Measurements from ENCODE around the gene OGFOD2.

OGFOD2 gene

GRCh38 chr12:122997343-122998250 lies 22.6 kb downstream of the OGFOD2 start:
- no peak overlapping the region for H3K4me3 ChIP-seq (replicated peaks; ENCODE audit: low read depth, low read length)
- TF ChIP-seq CTCF (IDR thresholded peaks at IDR 0.05; ENCODE audit: insufficient read depth, low read length, poor library complexity, severe bottlenecking) = no peak
- no peaks in the 10 kb centered on the region for H3K36me3 ChIP-seq (ENCODE audit: control insufficient read depth, insufficient read depth, low read length)

GRCh38 chr12:122998316-122998715 lies 23.3 kb downstream of the OGFOD2 start:
- Histone ChIP-seq H3K36me3 (ENCODE audit: control insufficient read depth, insufficient read depth, low read length) (no peaks in the 10 kb centered on the region), H3K27me3 (replicated peaks; ENCODE audit: control insufficient read depth, insufficient read depth, low read length) (no peaks in the 10 kb centered on the region; the same call in 1 of the 2 replicates), H3K4me3 (replicated peaks; ENCODE audit: low read depth, low read length) (no peak overlapping the region)
- no peak for DNase-seq (ENCODE audit: extremely low read depth, insufficient read length)
- TF ChIP-seq CTCF (IDR thresholded peaks at IDR 0.05; ENCODE audit: insufficient read depth, low read length, poor library complexity, severe bottlenecking) = no peak

More at GRCh38 chr12:122997343-122998250, 22.6 kb downstream of the OGFOD2 start:
- DNase-seq (ENCODE audit: extremely low read depth, insufficient read length) = no peak
- H3K27me3 ChIP-seq (replicated peaks; ENCODE audit: control insufficient read depth, insufficient read depth, low read length) = no peaks in the 10 kb centered on the region; the same call in 1 of the 2 replicates

GRCh38 chr12:122999196-122999946 lies 24.3 kb downstream of the OGFOD2 start:
- no peak for TF ChIP-seq CTCF (IDR thresholded peaks at IDR 0.05; ENCODE audit: insufficient read depth, low read length, poor library complexity, severe bottlenecking)
- no peaks in the 10 kb centered on the region; the same call in 1 of the 2 replicates for H3K27me3 ChIP-seq (replicated peaks; ENCODE audit: control insufficient read depth, insufficient read depth, low read length)
- no peak overlapping the region for H3K4me3 ChIP-seq (replicated peaks; ENCODE audit: low read depth, low read length)
- no peak for DNase-seq (ENCODE audit: extremely low read depth, insufficient read length)
- no peaks in the 10 kb centered on the region for H3K36me3 ChIP-seq (ENCODE audit: control insufficient read depth, insufficient read depth, low read length)

GRCh38 chr12:122999986-123000420 lies 25.0 kb downstream of the OGFOD2 start:
- TF ChIP-seq CTCF (IDR thresholded peaks at IDR 0.05; ENCODE audit: insufficient read depth, low read length, poor library complexity, severe bottlenecking) = no peak
- no peaks in the 10 kb centered on the region; the same call in 1 of the 2 replicates for H3K27me3 ChIP-seq (replicated peaks; ENCODE audit: control insufficient read depth, insufficient read depth, low read length)
- H3K4me3 ChIP-seq (replicated peaks; ENCODE audit: low read depth, low read length) = no peak overlapping the region
- no peak for DNase-seq (ENCODE audit: extremely low read depth, insufficient read length)
- H3K36me3 ChIP-seq (ENCODE audit: control insufficient read depth, insufficient read depth, low read length) = no peaks in the 10 kb centered on the region

GRCh38 chr12:123000578-123000977 lies 25.5 kb downstream of the OGFOD2 start:
- no peak for DNase-seq (ENCODE audit: extremely low read depth, insufficient read length)
- Histone ChIP-seq H3K4me3 (replicated peaks; ENCODE audit: low read depth, low read length) (no peak overlapping the region), H3K36me3 (ENCODE audit: control insufficient read depth, insufficient read depth, low read length) (no peaks in the 10 kb centered on the region; the same call in 1 of the 2 replicates), H3K27me3 (replicated peaks; ENCODE audit: control insufficient read depth, insufficient read depth, low read length) (no peaks in the 10 kb centered on the region; the same call in 1 of the 2 replicates)
- TF ChIP-seq CTCF (IDR thresholded peaks at IDR 0.05; ENCODE audit: insufficient read depth, low read length, poor library complexity, severe bottlenecking) = no peak

All from GM06990 (cell line).